ENCODE results near the gene SLC50A1.

The SLC50A1 gene

DNA sequence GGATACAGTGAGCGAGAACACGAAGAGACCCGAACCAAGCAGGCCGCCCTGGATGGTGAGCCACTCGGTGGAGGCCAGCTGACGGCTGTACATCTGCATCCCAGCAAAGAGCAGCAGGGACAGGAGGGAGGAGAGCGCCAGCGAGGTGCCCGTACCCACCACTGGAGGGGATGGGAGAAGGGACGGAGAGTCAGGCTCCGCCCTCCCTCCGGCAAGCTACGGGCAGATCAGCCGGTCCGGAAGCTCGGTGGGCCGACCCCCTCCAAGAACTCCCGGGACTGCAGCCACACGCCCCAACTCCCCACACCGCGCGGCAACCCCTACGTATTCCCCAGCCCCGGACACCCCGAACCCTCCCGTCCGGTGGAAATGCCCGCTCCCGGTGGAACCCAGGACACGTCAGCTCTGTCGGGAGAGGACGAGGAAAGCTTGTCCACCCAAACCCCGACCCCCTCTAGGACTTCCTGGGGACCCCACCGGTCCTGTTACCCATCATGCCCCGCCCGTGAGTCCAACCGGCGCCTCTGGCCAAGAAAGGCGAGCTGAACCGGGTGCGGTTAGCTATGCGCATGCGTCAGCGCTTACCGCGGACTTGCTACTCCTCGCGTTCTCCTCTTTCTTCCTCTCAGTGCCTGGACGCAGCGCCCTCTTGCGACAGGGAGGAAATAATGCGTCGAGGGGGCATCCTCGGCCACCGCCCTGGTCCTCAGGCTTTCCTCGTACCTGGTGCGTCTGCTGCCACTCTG, 37.3 kb downstream of the SLC50A1 start, which contains the start of gene KRTCAP2:
Gene KRTCAP2 (minus strand): TSS at position 573 of the 746 bp plus-strand sequence. CDS start 80 bp downstream, at position 493.
- peak; percentile 97 for DNase-seq

DNA sequence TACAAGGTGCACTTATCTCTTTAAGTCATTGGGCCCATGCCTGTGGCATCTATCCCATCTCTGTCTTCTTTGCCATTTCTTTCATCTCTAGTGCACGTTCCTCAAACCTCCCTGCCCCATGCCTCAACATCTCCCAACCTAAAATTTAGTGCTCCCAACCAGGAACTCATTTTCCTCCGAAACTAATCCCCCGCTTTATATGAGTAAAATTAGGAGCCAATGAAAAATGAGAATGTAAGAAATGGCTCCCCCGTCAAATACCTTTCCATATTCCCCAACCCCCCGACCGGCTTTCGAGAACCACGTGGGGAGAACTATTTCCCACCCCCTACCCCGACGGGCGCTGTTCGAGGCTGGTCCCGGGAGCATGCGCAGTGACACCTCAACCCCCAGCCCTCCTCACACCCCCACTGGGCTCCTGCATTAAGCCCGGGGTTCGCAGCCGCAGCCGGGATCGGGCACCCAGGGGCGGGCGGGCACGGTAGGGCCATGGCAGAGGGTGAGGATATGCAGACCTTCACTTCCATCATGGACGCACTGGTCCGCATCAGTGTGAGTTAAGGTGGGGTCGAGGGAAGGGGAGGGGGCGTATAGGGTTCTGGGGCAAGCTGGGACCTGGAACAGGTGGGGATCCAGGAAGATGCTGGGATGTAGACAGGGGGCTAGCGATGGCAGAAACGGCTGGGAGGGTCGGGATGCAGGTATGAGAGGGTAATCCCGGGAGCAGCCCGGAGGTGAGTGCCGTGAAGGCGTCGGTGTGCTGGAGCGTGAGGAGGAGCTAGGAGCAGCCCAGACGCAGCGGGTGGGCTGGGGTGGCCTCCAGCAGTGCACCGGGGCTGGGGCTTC, 38.0 kb downstream of the SLC50A1 start, which contains the start of gene TRIM46:
Gene TRIM46 (plus strand): TSS at position 372 of the 846 bp plus-strand sequence. CDS start 118 bp downstream, at position 490.
- no peak for DNase-seq

DNA sequence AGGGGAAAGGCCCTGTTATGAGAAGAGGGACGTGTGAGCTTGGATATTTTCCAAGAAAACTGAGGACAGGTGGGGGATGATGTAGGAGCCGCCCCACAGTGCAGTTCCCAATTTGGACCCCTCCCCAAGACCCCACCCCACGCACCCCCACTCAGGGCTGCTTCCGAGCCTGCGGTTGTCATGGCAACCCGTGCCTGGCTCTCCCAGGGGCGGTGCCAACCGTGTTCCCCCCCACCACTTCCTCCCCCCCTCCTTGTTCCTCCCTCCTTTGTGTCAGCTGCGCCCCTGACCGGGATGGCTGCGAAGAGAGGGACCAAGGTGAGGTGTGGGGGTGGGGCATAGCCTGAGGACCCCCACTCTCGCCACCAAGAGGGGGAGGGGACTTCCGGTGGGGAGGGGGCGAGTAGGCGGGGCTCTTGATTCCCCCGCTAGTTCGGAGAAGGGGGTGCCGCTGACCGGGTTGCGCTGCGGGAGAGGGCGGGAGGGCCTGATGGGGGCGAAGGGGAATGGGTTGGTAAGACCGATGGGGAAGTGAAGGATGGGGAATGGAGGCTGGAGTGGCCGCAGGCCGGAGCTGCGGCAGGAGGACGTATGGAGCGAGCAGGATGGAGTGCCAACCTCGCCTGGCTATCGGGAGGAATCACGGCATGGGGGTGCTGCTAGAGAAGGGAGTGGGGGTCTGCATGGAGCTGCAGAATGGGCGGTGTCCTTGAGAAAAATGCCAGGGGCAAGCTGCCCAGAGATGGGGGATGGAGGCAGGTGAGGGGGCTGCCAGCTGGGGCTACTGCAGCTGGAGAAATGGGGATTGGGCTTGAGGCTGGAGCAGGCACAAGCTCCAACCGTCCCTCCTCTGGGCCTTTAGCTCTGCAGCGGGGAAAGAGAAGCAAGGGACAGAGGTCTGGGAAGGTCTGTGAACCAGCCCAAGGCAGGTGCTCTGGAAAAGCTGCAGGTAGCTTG, 39.0 kb downstream of the SLC50A1 start:
- DNase-seq: no peak

DNA sequence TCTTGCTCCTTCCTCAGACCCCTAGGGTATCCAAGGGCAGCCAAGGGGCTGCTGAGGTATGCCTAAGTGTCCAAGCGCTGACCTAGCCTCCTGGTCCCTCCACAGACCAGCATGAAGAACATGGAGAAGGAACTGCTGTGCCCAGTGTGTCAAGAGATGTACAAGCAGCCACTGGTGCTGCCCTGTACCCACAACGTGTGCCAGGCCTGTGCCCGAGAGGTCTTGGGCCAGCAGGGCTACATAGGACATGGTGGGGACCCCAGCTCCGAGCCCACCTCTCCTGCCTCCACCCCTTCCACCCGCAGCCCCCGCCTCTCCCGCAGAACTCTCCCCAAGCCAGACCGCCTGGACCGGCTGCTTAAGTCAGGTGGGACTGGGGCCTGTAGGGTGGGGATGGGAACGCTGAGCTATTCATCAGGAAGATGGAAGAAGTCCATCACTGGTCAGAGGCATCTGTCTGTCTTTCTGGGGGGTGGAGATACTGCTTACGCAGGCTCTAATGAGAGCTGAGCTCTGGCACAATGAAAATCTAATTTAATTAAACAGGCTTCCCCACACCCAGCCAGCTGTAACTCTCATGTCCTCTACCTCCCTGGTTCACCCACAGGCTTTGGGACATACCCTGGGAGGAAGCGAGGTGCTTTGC, 39.8 kb downstream of the SLC50A1 start:
- no peak for DNase-seq

DNA sequence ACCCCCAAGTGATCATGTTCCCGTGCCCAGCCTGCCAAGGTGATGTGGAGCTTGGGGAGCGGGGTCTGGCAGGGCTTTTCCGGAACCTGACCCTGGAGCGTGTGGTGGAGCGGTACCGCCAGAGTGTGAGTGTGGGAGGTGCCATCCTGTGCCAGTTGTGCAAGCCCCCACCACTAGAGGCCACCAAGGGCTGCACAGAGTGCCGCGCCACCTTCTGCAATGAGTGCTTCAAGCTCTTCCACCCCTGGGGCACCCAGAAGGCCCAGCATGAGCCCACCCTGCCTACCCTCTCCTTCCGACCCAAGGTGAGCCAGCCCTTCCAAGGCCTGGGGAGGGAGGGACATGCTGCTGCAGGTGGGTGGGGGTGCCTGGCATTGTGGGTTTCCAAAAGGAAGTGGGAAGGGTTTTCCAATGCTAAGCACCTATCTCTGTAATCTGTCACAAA, 40.3 kb downstream of the SLC50A1 start:
- no peak for DNase-seq

DNA sequence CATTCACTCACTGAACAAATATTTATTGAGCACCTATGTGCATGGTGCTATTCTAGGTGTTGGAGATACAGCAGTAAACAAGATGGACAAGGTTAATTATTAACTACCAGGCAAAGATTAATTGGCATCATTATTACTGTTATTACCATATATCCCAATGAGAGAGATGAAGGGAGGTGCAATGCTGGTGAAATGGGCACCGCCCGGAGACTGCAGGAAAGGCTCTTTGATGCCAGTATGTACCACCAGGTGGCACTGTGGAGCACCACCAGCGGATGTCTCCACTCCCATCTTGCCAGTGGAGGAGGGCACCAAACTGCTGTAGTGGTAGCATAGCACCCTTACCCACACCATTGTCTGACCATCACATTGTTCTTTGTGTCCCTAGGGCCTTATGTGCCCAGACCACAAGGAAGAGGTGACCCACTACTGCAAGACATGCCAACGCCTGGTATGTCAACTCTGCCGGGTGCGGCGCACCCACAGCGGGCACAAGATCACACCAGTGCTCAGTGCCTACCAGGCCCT, 41.0 kb downstream of the SLC50A1 start:
- peak; percentile 90 for DNase-seq

DNA sequence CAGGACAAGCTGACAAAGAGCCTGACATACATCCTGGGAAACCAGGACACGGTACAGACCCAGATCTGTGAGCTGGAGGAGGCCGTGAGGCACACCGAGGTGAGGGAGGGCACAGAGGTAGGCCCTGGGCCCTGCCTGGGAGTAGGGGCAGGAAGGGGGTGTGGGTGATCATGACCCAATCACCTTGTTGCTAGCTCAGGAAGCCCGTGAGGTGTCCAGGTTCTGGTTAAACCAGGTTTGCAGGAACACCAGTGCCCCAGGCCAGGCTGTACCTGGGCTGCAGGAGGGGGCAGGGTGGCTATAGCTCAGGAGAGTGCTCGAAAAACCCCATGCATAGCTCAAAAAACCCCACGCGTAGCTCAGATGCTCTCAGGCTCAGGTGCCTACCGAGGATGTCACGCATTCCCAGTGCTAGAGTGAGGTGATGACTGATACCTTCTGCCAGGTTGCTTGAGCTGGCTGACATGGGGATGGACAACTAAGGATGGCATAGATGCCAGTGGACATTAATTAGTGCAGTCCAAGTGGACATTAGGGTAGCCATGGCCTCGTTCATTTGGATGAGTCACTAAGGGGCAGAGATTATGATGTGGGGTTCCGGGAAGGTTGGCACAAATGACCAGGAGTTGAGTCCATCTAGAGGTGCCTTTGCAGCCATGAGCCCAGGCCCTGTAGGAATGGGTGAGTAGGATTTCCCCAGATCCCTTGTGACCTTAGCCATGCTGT, 41.7 kb downstream of the SLC50A1 start:
- DNase-seq: no peak

DNA sequence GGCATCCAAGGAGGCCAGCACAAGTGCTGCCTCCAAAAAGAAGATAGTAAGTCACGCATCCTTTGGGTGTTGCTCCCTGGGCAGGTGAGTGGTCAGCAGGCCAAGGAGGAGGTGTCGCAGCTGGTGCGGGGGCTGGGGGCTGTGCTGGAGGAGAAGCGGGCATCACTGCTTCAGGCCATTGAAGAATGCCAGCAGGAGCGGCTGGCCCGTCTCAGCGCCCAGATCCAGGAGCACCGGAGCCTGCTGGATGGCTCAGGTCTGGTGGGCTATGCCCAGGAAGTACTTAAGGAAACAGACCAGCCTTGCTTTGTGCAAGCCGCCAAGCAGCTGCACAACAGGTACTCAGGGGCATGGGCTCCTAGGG, 42.2 kb downstream of the SLC50A1 start:
- no peak for DNase-seq

DNA sequence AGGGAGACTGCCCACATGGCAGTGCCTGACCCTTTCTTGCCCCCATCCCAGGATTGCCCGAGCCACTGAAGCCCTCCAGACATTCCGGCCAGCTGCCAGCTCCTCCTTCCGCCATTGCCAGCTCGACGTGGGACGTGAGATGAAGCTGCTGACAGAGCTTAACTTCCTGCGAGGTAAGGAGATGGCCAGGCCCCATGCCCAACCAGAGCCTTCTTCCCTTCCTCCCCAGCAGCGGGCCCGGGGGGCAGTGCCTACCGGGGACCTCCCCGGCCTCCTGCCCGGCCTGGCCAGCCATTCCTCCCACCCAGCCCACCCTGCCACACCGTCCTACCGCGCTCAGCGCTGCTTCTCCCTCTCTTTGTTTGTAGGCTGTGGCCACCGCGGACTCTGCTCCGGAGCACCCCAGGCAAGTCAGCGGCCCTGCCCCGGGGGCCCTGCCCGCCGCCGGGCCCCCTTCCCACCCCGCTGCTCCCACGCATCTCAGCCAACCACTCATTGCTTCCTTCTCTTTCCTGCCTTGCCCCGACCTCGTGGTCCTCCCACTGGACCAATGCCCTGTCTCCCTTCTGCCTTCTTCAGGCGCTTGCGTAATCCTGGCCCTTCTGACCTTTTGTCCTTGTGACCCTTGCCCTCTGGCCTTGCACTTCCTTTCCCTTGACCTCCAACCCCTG, 42.9 kb downstream of the SLC50A1 start:
- DNase-seq: peak; percentile 58

DNA sequence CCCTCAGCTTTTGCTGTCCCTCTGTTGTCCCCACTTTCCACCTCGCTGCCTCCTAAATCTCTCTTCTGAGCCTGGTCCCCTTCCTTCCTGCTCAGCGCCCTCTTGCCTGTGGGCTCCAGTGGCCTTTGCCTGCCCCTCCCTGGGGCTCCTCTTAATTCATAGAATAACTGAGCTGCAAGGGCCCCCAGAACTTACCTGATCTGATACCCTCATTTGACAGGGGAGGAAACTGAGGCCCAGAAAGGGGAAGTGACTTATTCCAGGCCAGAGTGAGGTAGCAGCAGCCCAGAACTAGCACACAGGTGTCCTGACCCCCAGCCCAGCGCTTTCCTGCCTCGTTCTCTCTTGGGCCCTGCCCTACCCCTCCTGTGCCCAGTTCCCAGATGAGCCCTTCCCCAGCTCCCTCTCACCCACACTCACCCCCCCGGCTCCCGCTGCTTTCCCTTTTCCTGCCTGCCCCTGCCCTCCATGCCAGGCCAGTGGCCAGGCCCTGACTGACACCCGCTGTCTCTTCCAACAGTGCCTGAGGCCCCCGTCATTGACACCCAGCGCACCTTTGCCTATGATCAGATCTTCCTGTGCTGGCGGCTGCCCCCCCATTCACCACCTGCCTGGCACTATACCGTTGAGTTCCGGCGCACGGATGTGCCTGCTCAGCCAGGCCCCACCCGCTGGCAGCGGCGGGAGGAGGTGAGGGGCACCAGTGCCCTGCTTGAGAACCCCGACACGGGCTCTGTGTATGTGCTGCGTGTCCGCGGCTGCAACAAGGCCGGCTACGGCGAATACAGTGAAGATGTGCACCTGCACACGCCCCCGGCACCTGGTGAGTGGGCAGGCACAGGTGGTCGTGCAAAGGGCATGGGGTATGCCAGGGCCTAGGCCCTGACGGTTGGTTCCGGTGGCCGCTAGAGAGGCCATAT, 43.7 kb downstream of the SLC50A1 start:
- no peak for DNase-seq

DNA sequence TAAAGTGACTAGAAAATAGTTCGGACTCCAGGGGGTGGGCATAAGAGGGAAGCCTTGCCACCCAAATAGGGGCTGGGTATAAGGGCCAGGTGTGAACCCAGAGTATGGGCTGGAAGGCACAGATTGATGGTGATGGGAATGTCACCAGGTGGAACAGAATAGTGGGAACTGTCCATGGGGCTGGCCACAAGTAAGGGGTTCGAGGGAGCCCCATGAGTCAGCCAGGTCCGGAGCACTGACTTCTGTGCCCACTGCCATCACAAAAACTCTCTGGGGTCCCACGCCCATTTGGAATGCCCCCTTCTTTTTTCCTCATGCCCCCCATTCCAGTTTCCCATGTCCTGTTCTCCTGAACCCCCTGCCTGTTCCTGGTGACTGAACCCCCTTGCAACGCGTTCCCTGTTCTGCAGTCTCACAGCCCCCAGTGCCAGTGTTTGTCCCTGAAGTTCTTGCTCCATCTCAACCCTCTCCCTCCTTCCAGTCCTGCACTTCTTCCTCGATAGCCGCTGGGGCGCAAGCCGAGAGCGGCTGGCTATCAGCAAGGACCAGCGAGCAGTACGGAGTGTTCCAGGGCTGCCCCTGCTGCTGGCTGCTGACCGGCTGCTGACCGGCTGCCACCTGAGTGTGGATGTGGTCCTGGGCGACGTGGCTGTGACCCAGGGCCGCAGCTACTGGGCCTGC, 45.9 kb downstream of the SLC50A1 start:
- DNase-seq: no peak

DNA sequence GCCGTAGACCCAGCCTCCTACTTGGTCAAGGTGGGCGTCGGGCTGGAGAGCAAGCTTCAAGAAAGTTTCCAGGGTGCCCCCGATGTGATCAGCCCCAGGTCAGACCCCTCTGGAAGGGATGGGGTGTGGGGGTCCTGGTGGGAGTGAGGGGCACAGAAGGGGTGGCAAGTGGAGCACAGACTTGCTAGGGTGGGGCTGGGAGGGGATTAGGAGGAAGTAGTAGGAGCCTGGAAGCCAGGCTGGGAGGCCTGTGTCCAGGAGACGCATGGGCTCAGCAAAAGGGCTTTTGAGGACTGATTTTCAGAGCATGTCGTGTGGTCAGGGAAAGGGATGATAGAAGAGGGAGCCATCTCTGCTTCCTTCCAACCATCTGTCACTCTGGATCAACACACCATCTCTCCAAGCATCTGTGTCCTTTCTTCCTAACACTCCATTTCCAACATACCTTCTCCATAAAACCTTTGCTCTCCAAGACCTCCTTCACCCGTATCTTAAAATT, 46.4 kb downstream of the SLC50A1 start:
- DNase-seq: no peak

DNA sequence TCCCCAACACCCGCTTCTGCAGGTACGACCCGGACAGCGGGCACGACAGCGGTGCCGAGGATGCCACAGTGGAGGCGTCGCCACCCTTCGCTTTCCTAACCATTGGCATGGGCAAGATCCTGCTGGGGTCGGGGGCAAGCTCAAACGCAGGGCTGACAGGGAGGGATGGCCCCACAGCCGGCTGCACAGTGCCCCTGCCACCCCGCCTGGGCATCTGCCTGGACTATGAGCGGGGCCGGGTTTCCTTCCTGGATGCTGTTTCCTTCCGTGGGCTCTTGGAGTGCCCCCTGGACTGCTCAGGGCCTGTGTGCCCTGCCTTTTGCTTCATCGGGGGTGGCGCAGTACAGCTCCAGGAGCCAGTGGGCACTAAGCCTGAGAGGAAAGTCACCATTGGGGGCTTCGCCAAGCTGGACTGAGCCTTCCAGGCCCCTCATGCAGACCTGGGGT, 48.1 kb downstream of the SLC50A1 start:
- DNase-seq: no peak

DNA sequence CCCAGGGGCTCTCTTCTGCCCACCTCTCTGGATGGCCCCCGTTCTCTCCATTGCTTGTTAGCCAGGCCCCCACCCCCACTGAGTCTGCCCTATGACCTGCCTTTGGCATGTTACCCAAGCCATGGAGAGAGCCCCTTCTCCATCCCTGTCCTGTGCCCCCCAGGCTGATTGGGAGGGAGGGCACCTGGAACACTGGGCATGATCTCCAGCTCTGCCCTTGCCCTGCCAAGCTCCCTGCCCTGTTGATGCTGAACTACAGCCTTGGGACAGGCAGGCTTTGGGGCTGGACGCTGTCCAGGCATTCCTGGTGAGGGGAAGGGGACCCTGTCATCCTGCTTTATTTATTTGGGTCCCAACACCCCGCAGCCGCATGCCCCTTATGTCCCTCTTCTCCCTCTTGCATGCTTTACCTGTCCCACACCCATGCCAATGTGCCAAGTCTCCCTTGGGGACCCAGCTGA, 48.7 kb downstream of the SLC50A1 start:
- DNase-seq: no peak

DNA sequence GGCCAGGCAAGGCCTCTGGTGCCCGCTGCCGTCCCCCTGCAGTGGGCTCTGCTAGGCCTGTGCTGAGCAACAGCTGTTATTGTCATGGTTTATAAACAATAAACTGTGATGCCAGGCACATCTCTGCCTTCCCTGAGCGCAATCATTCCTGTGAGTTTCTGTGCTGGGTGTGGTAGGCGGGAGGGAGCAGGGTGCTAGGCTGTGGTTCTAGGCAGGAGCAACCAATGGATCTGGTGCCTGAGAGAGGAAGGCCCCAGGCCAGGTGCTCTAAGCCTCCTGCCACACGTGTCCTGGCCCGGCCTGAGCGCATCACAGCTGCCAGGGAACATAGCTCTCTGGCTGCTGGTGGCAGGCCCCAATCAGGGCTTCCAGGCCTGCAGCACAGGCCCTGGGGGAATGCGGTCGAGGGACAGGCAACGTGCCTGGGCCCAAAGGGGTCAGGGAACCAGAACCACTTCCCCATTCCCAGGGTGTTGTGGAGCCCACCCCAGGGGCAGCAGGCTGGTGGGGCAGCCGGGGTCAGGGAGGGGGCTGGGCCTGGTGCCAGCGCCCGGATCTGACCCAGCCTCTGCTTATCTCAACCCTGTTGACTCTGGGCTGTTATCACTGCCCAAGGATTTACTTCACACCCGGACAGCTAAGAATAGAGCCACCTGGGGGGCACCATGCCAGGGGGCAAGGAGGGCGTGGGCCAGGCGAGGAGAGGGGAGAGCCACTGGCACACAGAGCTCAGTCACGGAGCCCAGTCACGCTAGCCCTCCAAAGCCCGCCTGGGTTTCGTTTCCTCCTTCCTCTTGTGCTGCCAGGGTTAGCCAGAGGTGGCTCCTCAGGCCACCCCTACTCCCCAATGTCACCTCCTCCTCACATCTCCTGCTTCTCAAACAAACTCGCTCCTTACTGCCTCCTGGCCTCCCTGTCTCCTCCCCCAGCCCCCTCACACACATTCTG, 49.5 kb downstream of the SLC50A1 start:
- peak; percentile 89 for DNase-seq

DNA sequence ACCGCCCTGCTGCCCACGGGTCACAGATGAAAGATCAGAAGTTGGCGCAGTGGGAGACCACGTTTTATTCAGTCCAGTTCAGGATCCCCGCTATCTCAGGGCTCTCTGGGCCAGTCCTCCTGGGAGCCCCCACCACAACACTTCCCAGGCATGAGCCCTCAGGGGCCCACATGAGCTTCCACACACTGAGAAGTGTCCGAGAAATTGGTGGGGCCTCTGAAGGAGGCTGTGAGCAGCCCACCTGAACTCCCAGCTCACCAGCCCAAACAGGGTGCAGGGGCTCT, 50.1 kb downstream of the SLC50A1 start:
- no peak for DNase-seq

DNA sequence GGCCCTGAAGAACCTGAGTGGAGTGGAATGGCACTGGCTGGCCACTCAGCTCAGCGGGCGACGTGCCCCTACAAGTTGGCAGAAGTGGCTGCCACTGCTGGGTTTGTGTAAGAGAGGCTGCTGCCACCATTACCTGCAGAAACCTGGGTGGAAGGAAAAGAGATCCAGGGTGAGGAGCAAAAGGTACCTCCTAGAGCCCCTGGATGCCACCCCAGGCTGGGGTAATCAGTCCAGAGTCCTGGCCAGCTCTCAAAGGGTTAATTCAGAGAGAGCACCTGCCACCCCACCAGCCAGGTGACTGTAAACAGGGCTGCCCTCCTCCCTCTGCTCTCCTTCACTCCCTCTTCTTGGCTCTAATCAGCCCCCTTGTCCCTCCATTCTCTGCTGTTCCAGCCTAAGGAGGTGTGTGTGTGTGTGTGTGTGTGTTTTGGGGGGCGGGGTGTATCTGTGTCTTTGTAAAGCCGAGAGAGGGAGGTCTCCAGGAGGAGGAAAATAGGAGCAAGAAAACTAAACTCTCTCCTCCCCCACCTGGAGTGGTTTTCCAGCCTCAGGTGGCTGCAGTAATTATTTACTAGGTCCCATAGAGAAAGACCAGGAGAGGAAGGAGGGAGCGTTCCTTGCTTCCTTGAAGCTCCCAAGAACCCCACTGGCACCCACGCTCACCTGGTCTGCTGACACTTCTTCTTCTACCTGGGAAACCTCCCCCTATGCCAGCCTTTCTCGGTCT, 50.6 kb downstream of the SLC50A1 start:
- no peak for DNase-seq

Measured in suppressor macrophage treated with lipopolysaccharide for 4 hours (primary cell).